Stimulated activated CD8-positive, alpha-beta memory T cell treated with anti-CD3 and anti-CD28 coated beads, Interleukin-15, amount 100 ng/mL, for 4 hours (primary cell): ENCODE data around the gene DNAH14.
"Not testable (repeated sequence)": the region's sequence is repeated elsewhere in the genome, so short reads cannot be mapped to it uniquely, and the experiment has no call there.

Experiments
- DNase-seq, 2 donors: peaks; one replicate each; pipeline ENCODE4 v3.0.0-alpha.2; 2020; ENCODE audit warnings: low read depth in 2 of 2

DNAH14 gene

GRCh38 chr1:224929335-224930237 is at the start of gene DNAH14:
Gene DNAH14 (plus strand): TSS chr1:224929675. CDS start chr1:224952703, 23,028 bp downstream.
- DNase-seq, result no peak

GRCh38 chr1:224880593-224881307 is 48.7 kb upstream of the DNAH14 start:
- no peak for DNase-seq

GRCh38 chr1:224881308-224881692 is 48.2 kb upstream of the DNAH14 start:
- DNase-seq, result not testable (repeated sequence)

GRCh38 chr1:224881762-224882211 is 47.7 kb upstream of the DNAH14 start:
- no peak for DNase-seq

- DNase-seq, result no peak
Observed at GRCh38 chr1:224882264-224882663, 47.2 kb upstream of the DNAH14 start.

- DNase-seq, result no peak
Observed at GRCh38 chr1:224883091-224883490, 46.4 kb upstream of the DNAH14 start.

- DNase-seq, result no peak
Observed at GRCh38 chr1:224884361-224884801, 45.1 kb upstream of the DNAH14 start.

- not testable (repeated sequence) for DNase-seq
Observed at GRCh38 chr1:224885376-224885775, 44.1 kb upstream of the DNAH14 start.

GRCh38 chr1:224894915-224895314 is 34.6 kb upstream of the DNAH14 start:
- no peak for DNase-seq

GRCh38 chr1:224896130-224896781 is 33.2 kb upstream of the DNAH14 start:
- no peak for DNase-seq

GRCh38 chr1:224897529-224898327 is 31.7 kb upstream of the DNAH14 start:
- no peak for DNase-seq

GRCh38 chr1:224898937-224899336 is 30.5 kb upstream of the DNAH14 start:
- no peak for DNase-seq

- no peak for DNase-seq
Observed at GRCh38 chr1:224900062-224900630, 29.3 kb upstream of the DNAH14 start.

GRCh38 chr1:224901087-224901810 is 28.2 kb upstream of the DNAH14 start:
- DNase-seq, result no peak

- DNase-seq, result no peak
Observed at GRCh38 chr1:224903955-224904354, 25.5 kb upstream of the DNAH14 start.

- no peak for DNase-seq
Observed at GRCh38 chr1:224906340-224906739, 23.1 kb upstream of the DNAH14 start.

- DNase-seq, result no peak
Observed at GRCh38 chr1:224911217-224911616, 18.3 kb upstream of the DNAH14 start.

- no peak for DNase-seq
Observed at GRCh38 chr1:224914292-224914900, 15.1 kb upstream of the DNAH14 start.

GRCh38 chr1:224919508-224919907 is 10.0 kb upstream of the DNAH14 start:
- DNase-seq, result no peak

GRCh38 chr1:224920930-224921329 is 8.5 kb upstream of the DNAH14 start:
- no peak for DNase-seq
